Measurements from ENCODE around the gene PNKD.

DNA sequence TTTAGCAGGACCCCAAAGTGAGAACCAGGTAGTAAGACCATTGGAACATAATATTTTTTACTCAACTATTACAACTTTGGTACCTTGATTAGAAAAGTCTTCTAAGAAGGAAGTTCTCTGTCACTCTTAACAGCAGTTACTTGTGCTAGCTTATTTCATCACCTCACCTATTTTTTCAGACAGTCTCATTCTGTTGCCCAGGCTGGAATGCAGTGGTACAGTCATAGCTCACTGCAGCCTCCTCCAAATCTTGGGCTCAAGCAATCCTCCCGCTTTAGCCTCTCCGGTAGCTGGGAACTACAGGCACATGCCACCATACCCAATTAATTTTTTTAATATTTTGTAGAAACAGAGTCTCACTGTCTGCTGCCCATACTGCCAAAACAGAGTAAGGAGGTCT, 35.3 kb upstream of the PNKD start:
- TF ChIP-seq GATA3 (IDR thresholded peaks at IDR 0.05; ENCODE audit: low read depth, low read length) (no peak), GATA2 (IDR thresholded peaks at IDR 0.05; ENCODE audit: low read depth, low read length) (no peak)
